Tibial artery (tissue), 4 donors: ENCODE results near the gene MICU1.
"Not testable (repeated sequence)": the region's sequence is repeated elsewhere in the genome, so short reads cannot be mapped to it uniquely, and the experiment has no call there.

ENCODE experiments used
- DNase-seq, 2 donors: peaks; one replicate each; pipeline ENCODE4 v3.0.0-alpha.2; 2019
- H3K27ac ChIP-seq, 2 donors: fragments of 200-600 bp; sonication (generic) in 1 of 2; 1 replicate in 1 of 2; 2 replicates in 1 of 2; pipeline ENCODE4 v1.5.1; 2018 to 2019; ENCODE audit warnings: mild to moderate bottlenecking in 1 of 2
- H3K27me3 ChIP-seq, 2 donors: fragments of 200-600 bp; sonication (generic) in 1 of 2; one replicate each; pipeline versions ENCODE4 v1.5.1 to v1.6.0; 2016 to 2019
- H3K36me3 ChIP-seq, 3 donors: fragments of 200-600 bp; sonication (generic) in 2 of 3; one replicate each; pipeline ENCODE4 v1.5.1; 2016 to 2019; ENCODE audit warnings: mild to moderate bottlenecking in 2 of 3
- H3K4me1 ChIP-seq, 4 donors: fragments of 200-600 bp; sonication (generic) in 2 of 4; 1 replicate in 3 of 4; 2 replicates in 1 of 4; pipeline ENCODE4 v1.5.1; 2016 to 2019
- H3K4me3 ChIP-seq, 2 donors: fragments of 200-600 bp; sonication (generic) in 1 of 2; 1 replicate in 1 of 2; 2 replicates in 1 of 2; pipeline ENCODE4 v1.5.1; 2018 to 2019; ENCODE audit warnings: mild to moderate bottlenecking in 2 of 2
- H3K9me3 ChIP-seq, 3 donors: fragments of 200-600 bp; sonication (generic) in 1 of 3; one replicate each; pipeline ENCODE4 v1.5.1; 2016 to 2019
- intact Hi-C: fragments of 100-400 bp; cut with DNase I; formaldehyde crosslinking; loops from one replicate; pipeline ENCODE4 v1.15.0; 2023; ENCODE audit warnings: low total_unique reads
- TF ChIP-seq, protein P1 (sequence below), 2 experiments: fragments of 200-600 bp in 1 of 2; fragments of 450-650 bp in 1 of 2; IDR thresholded peaks; one replicate each; pipeline ENCODE4 v1.5.1; 2017 to 2019; ENCODE audit warnings: antibody characterized with exemption in 2 of 2, mild to moderate bottlenecking in 1 of 2, moderate library complexity in 1 of 2

The MICU1 gene

DNA sequence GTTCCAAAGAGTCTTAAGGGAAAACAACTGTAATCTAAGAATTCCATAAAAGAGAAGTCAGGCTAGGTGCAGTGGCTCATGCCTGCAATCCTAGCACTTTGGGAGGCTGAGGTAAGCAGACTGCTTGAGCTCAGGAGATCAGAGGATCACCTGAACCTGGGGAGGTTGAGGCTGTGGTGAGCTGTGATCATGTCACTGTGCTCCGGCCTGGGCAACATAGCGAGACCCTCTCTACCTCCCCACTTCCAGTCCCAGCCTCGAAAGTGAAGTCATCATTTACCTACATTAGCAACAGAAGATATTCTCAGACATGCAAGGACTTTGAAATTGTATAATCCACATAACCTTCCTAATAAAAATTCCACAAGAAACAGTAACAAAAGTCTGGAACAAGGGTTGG is 141.4 kb downstream of the MICU1 start:
- TF ChIP-seq, protein P1, sequence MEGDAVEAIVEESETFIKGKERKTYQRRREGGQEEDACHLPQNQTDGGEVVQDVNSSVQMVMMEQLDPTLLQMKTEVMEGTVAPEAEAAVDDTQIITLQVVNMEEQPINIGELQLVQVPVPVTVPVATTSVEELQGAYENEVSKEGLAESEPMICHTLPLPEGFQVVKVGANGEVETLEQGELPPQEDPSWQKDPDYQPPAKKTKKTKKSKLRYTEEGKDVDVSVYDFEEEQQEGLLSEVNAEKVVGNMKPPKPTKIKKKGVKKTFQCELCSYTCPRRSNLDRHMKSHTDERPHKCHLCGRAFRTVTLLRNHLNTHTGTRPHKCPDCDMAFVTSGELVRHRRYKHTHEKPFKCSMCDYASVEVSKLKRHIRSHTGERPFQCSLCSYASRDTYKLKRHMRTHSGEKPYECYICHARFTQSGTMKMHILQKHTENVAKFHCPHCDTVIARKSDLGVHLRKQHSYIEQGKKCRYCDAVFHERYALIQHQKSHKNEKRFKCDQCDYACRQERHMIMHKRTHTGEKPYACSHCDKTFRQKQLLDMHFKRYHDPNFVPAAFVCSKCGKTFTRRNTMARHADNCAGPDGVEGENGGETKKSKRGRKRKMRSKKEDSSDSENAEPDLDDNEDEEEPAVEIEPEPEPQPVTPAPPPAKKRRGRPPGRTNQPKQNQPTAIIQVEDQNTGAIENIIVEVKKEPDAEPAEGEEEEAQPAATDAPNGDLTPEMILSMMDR (IDR thresholded peaks at IDR 0.05) = no peak
- H3K27ac ChIP-seq = no peak overlapping the region
- no peaks in the 10 kb centered on the region for H3K9me3 ChIP-seq
- peaks cover 0 to 3% (median 0%) of the 10 kb centered on the region in 3 donors for H3K36me3 ChIP-seq
- no peak for DNase-seq
- intact Hi-C loops = no loop called here
- H3K27me3 ChIP-seq = no peaks in the 10 kb centered on the region
- no peak overlapping the region for H3K4me3 ChIP-seq
- H3K4me1 ChIP-seq = no peaks in the 10 kb centered on the region

DNA sequence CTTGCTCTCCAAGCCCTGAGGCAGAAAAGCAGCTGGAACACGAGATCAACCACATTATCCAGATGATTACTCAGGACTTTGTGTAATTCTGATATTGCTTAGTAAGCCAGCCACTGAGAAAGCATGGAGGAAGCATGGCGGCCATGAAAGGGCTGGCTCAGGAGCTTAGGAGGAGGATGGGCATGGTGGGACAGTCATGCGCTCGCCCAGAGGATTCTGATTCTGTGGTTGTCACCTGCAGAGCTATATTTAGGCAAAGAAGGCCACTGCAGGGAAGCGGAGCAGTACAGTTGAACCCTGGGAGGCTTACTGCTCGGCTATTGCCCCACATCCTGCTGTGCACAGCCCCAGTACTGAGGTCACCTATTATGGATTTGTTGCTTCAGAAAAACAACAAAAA is 142.4 kb downstream of the MICU1 start:
- H3K27me3 ChIP-seq = no peaks in the 10 kb centered on the region
- intact Hi-C loops = no loop called here
- no peaks in the 10 kb centered on the region for H3K9me3 ChIP-seq
- TF ChIP-seq, protein P1 (IDR thresholded peaks at IDR 0.05) = no peak
- DNase-seq = no peak
- no peak overlapping the region for H3K4me3 ChIP-seq
- H3K4me1 ChIP-seq = no peaks in the 10 kb centered on the region
- peaks cover 0 to 3% (median 0%) of the 10 kb centered on the region in 3 donors for H3K36me3 ChIP-seq
- no peak overlapping the region for H3K27ac ChIP-seq

DNA sequence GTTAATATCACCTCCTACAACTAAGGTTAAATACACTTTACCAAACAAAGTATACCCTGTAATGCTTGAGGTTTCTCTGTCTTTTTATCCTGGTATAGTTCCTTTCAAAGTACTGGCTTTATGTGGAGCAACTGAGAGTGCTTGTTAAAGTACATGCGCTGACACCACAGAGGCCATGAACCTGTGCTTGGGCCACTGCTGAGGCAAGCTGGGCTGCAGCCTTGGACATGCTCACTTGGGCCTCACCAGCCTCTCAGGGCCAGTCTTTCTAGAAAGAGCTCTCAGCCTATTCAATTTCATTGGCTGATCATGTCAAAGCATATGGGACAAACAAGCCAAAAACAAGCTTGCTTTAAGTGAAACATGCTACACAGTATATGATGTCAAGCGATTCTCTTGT is 145.0 kb downstream of the MICU1 start:
- TF ChIP-seq, protein P1 (IDR thresholded peaks at IDR 0.05) = no peak
- Histone ChIP-seq H3K9me3 (no peaks in the 10 kb centered on the region), H3K27me3 (no peaks in the 10 kb centered on the region), H3K4me3 (no peak overlapping the region), H3K36me3 (peaks cover 6 to 17% (median 12%) of the 10 kb centered on the region in 3 donors), H3K27ac (no peak overlapping the region), H3K4me1 (no peaks in the 10 kb centered on the region)
- DNase-seq = no peak
- intact Hi-C loops = no loop called here

DNA sequence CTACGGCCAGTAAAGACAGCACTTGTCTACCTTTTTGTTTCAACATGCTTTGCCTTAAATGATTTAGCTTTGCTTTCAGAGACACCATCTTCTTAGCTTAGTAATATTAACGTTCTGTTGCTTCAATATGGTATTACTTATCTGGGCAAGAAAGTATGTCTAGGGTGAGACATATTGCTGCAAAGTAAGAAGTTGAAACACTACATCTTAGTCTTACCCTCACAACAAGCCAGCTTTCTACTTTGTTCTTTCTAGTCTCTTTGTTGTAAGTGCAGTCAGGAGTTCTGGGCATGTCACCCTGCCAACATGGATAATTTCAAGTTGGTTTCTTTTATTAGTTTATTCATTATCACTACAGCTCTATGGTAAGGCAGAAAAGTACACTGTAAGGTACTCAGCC is 148.4 kb downstream of the MICU1 start:
- Histone ChIP-seq H3K36me3 (peaks cover 12 to 48% (median 38%) of the 10 kb centered on the region in 3 donors), H3K4me1 (no peaks in the 10 kb centered on the region), H3K9me3 (no peaks in the 10 kb centered on the region), H3K27me3 (no peaks in the 10 kb centered on the region), H3K4me3 (no peak overlapping the region), H3K27ac (no peak overlapping the region)
- intact Hi-C loops = no loop called here
- TF ChIP-seq, protein P1 (IDR thresholded peaks at IDR 0.05) = no peak
- DNase-seq = no peak

DNA sequence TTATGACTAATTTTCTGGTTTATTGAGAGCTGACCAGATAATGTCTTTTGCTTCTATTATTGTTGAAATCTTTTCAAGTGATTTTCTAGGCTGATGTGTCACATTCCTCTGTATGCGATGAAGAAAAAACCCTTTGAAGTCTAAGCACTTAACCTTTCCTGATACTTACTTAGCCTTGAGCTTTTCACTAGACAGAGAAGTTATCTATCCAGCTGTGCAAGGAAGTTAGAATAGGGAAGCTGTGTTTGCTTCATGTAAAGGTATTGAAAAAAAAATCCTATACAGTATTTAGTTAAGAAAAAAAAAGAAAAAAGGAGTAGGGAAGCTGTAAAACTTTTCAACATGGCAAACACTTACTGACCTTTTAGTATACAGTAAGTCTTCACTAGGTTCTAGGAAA is 153.6 kb downstream of the MICU1 start:
- Histone ChIP-seq H3K4me3 (no peak overlapping the region), H3K27me3 (no peaks in the 10 kb centered on the region), H3K27ac (no peak overlapping the region), H3K4me1 (no peaks in the 10 kb centered on the region), H3K9me3 (no peaks in the 10 kb centered on the region), H3K36me3 (peaks cover 12 to 63% (median 53%) of the 10 kb centered on the region in 3 donors)
- no peak for DNase-seq
- intact Hi-C loops = loop anchor here (5.0 kb wide), 1 partner anchor 285 kb away; no protein-coding TSS in a partner anchor
- TF ChIP-seq, protein P1 (IDR thresholded peaks at IDR 0.05) = no peak

DNA sequence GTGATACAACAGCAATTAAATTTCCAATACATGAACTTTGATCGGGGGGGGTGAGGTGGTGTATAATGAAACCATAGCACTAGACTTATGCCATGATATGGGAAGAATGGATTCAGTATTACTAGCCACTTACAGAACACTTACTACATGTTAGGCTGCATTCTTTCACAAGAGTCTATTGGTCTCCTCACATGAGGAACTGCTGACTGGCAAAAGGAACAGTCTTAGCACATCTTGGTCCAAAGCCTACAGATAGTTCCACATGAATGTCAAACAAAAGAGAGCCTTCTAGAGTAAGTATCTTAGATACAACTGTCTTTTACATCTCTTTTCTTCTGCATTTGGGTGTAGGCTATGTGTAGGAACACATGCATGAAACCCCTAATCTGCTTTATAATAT is 155.2 kb downstream of the MICU1 start:
- DNase-seq = no peak
- TF ChIP-seq, protein P1 (IDR thresholded peaks at IDR 0.05) = no peak
- intact Hi-C loops = loop anchor here (5.0 kb wide), 1 partner anchor 283 kb away; no protein-coding TSS in a partner anchor

GRCh38 chr10:72467064-72467463 is 158.8 kb downstream of the MICU1 start:
- H3K27me3 ChIP-seq, H3K4me3 ChIP-seq, H3K9me3 ChIP-seq, DNase-seq, H3K27ac ChIP-seq, H3K4me1 ChIP-seq, intact Hi-C loops: not testable (repeated sequence)
- peaks cover 0 to 18% (median 13%) of the 10 kb centered on the region in 3 donors for H3K36me3 ChIP-seq

More for the DNA sequence above, 155.2 kb downstream of the MICU1 start:
- H3K9me3 ChIP-seq = no peaks in the 10 kb centered on the region
- peaks cover 7 to 46% (median 43%) of the 10 kb centered on the region in 3 donors for H3K36me3 ChIP-seq
- H3K4me1 ChIP-seq = no peaks in the 10 kb centered on the region
- no peaks in the 10 kb centered on the region for H3K27me3 ChIP-seq
- no peak overlapping the region for H3K4me3 ChIP-seq
- no peak overlapping the region for H3K27ac ChIP-seq
